HG03095 (cell line): ENCODE measurements around the gene VAPB.
"Not testable (repeated sequence)": the region's sequence is repeated elsewhere in the genome, so short reads cannot be mapped to it uniquely, and the experiment has no call there.

Experiments
- ATAC-seq: cut with Tn5 transposase; IDR thresholded peaks from one replicate; pipeline ENCODE4 v1.9.1; 2021; ENCODE audit warnings: moderate library complexity; ENCODE audit not compliant: unreplicated experiment

VAPB gene

GRCh38 chr20:58406422-58407001 lies 17.5 kb downstream of the VAPB start:
- ATAC-seq = no peak

DNA sequence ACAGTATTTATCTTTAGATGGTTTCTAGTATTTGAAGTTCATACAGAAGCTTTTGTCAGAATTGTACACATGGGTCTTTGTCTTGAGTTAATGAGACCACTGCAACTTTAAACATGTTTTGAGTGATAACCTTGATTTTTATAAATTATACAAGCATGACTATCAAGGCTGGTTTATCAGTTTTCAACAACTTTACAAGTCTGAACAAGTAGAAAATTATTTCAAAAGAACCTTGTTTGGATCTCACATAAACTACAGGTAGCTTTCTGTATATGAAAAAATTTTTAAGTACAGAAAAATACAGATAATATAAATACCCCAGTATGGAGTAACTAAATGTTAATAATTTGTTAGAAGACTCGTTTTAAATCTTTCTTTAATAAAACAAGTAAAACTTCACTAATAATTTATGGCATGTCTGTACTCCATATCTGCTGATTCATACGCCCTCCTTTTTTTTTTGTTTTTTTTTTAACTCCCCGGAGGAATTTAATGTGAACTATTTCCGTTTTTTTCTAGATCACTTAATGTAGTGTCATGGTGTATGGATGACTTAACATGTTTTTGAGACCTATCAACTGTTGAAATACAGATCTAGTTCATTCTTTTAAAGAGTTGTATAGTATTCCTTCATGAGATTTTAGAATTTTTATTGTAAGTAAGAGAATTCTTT lies 18.3 kb downstream of the VAPB start:
- no peak for ATAC-seq

GRCh38 chr20:58407966-58408557 lies 19.0 kb downstream of the VAPB start:
- peak; percentile 51 for ATAC-seq

- peak; percentile 50 for ATAC-seq
Measured at GRCh38 chr20:58408603-58409246, 19.7 kb downstream of the VAPB start.

DNA sequence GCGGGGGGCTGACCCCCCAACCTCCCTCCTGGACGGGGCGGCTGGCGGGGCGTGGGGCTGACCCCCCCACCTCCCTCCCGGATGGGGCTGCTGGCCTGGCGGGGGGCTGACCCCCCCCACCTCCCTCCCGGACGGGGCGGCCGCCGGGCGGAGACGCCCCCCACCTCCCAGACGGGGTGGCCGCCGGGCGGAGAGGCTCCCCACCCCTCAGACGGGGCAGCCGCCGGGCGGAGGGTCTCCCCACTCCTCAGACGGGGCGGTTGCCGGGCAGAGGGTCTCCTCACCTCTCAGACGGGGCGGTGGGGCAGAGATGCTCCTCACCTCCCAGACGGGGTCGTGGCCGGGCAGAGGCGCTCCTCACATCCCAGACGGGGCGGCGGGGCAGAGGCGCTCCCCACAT lies 25.2 kb downstream of the VAPB start:
- not testable (repeated sequence) for ATAC-seq

GRCh38 chr20:58414786-58415185 lies 25.8 kb downstream of the VAPB start:
- not testable (repeated sequence) for ATAC-seq

DNA sequence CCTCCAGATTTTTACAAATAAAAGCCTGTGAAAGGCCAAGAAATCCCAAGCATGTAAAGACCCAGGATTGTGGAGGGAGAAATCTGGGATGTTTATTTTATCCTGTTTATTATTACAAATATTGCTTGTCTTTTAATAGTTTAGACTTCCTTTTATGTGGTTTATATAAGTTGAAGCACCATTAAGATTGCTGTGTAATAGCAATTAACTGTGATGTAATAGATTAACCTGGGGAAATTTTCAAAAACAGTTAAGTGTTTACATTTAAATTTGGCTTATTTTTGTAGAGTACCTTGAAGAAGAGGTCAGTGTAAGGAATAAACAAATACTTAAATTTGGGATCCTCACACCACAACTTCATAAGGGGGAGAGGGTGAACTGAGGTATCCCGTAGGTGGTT lies 27.0 kb downstream of the VAPB start:
- no peak for ATAC-seq

GRCh38 chr20:58416835-58417234 lies 27.8 kb downstream of the VAPB start:
- ATAC-seq = no peak

GRCh38 chr20:58417438-58417837 lies 28.4 kb downstream of the VAPB start:
- no peak for ATAC-seq

GRCh38 chr20:58418949-58419748 lies 30.1 kb downstream of the VAPB start:
- no peak for ATAC-seq

GRCh38 chr20:58420798-58421496 lies 31.9 kb downstream of the VAPB start:
- no peak for ATAC-seq

GRCh38 chr20:58421497-58421850 lies 32.4 kb downstream of the VAPB start:
- no peak for ATAC-seq

DNA sequence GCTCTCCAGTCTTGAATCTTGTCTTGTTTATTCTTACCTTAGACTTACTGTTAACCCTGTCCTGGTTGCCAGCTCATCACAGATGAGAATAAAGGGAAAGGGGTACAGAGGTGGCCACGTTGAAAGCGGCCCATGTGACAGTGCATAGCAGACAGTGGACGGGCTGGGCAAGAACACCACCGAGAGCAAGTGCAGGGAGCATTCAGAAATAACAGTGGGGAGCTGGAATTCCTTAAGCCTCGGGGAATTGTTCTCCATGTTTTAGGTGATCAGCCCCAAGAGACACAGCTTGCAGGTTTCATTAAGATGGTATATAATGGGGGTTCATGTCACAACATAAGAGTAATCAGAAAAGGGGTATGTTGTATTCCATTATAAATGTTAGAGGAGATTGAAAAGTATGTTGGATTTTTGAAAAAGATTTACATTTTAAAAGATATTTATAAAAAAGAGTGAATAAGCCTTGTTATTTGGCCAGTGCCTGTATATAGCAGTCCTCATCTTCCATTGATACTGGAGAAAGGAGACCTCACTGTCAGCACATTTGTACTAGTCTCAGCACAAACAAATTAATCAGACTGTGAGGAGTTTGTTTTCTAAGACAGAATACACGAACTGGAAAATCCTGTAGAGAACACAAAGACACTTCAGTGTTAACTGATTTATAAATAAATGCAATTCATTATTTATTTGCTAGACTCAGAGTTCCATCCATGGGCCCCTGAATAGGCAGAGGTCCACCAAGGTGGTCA lies 35.4 kb downstream of the VAPB start:
- ATAC-seq = no peak

- ATAC-seq = not testable (repeated sequence)
Measured at GRCh38 chr20:58427571-58427970, 38.5 kb downstream of the VAPB start.

- no peak for ATAC-seq
Measured at GRCh38 chr20:58428364-58428763, 39.3 kb downstream of the VAPB start.

DNA sequence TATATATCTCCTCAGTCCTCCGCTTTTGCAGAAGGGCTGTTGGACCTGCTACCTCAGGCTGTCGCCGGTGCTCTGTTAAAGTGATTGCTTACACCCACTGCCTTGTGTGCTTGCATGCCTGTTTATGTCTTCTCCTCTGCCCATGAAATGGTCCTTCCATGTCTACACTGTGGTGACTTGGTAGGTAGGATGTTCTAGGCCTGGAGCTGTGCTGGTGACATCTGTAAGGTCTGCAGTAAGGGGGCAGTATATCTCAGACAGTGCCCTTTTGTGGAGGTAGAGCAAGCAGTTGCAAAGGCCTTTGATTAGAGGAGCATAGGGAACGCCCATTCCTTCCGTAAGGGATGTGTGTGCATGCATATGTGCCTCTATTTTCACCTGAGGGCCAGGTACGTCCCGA lies 40.3 kb downstream of the VAPB start:
- ATAC-seq = no peak

DNA sequence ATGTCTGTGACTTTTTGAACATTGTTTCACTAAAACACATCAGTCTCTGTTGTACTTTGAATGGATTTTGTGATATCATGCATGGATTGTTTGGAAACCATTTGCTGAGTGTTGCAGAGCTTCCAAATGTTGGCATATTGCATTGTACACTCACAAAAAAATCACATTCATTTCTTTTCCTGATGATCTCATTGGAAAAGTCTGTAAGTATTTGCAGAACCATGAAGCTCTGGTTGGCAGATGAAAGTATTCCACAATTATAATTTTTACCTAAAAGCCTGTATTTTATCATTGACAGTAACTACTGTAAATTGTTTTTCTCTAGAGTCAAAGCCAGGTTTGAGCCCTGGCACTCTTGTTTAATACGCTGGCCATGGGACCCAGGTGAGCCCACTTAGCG lies 42.1 kb downstream of the VAPB start:
- no peak for ATAC-seq

- ATAC-seq = no peak
Measured at GRCh38 chr20:58432186-58432954, 43.3 kb downstream of the VAPB start.

DNA sequence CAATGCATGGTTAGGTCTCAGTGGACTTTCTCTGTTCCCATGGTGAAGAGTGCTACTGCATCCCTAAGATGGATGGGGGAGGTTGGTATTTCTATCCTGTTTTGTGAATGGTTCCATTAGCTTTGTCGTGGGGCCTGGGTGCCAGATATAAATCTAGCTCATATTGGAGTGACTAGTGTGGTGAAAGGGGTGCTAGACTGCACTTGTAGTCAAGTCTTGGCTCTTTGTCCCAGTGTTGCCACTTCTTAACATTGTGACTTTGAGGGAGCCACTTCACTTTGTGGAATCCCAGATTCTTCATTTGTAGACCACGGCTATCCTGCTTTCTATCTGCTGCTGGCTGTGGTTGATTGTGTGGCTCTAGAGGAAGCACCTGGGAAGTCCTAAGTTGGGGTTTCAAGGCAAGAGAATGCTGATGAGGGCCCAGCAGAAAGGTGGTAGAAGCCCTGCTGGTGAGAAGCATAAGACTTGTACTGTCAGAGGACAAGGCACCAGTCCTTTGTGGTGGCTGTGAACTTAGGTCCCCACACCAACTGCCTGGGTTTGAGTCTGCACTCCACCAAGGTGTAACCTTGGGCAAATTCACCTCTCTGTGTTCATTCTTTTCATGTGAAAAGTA lies 44.1 kb downstream of the VAPB start:
- no peak for ATAC-seq
